Kidney (tissue), 14 donors: ENCODE measurements around the gene GALNT14. TPM values are rescaled to one million over a fixed set of nuclear protein-coding genes. Genes with fewer than 3 reads are reported as not detected.

Experiments
- DNase-seq, 5 donors: peaks; one replicate each; pipeline ENCODE4 v3.0.0-alpha.2; 2013 to 2020
- FAIRE-seq: peaks from 2 replicates; lab custom pipeline; 2012; peaks lifted over from hg19 to GRCh38; lab: Jason Lieb, UNC
- H3K27ac ChIP-seq, 2 donors: one replicate each; pipeline ENCODE4 v1.7.0; 2013; ENCODE audit warnings: low read depth in 2 of 2, low read length in 2 of 2, inconsistent platforms in 1 of 2
- H3K27me3 ChIP-seq: one replicate; pipeline ENCODE4 v1.7.1; 2013; ENCODE audit warnings: low read length, inconsistent platforms; ENCODE audit not compliant: control insufficient read depth, insufficient read depth
- H3K36me3 ChIP-seq, 3 donors: one replicate each; pipeline versions ENCODE4 v1.7.0 to v1.7.1; 2013; ENCODE audit warnings: low read length in 3 of 3, control low read depth in 1 of 3, inconsistent platforms in 1 of 3; ENCODE audit not compliant: insufficient read depth in 3 of 3, control insufficient read depth in 2 of 3
- H3K4me1 ChIP-seq, 3 donors: one replicate each; pipeline versions ENCODE4 v1.7.0 to v1.7.1; 2013; ENCODE audit warnings: low read length in 3 of 3, inconsistent platforms in 1 of 3, low read depth in 1 of 3; ENCODE audit not compliant: control insufficient read depth in 2 of 3, insufficient read depth in 2 of 3
- H3K4me3 ChIP-seq, 3 donors: one replicate each; pipeline versions ENCODE4 v1.7.0 to v1.8.1; 2013; ENCODE audit warnings: low read length in 3 of 3, control low read depth in 1 of 3, inconsistent platforms in 1 of 3
- H3K9ac ChIP-seq, 3 donors: one replicate each; pipeline versions ENCODE4 v1.7.0 to v1.7.1; 2013; ENCODE audit warnings: low read length in 3 of 3, control low read depth in 1 of 3, inconsistent platforms in 1 of 3
- H3K9me3 ChIP-seq, 3 donors: one replicate each; pipeline versions ENCODE4 v1.7.0 to v1.7.1; 2013; ENCODE audit warnings: low read length in 3 of 3, control low read depth in 1 of 3, inconsistent platforms in 1 of 3; ENCODE audit not compliant: control insufficient read depth in 2 of 3, insufficient read depth in 1 of 3
- CTCF ChIP-seq: IDR thresholded peaks from 3 replicates; pipeline ENCODE4 v1.5.1; 2012; ENCODE audit warnings: mild to moderate bottlenecking, moderate library complexity, borderline replicate concordance; ENCODE audit not compliant: insufficient read depth; ENCODE audit errors: extremely low read depth
- intact Hi-C: fragments of 100-400 bp; cut with DNase I; formaldehyde crosslinking; loops from one replicate; pipeline ENCODE4 v1.11.1; 2022
- polyA plus RNA-seq: library from polyadenylated mRNA; stranded (reverse); fragments of 350-450 nt; fragmentation: Illumina TruSeq; extraction: RNeasy Lipid Tissue Mini Kit (QIAGEN cat#74804); gene quantifications from one replicate; pipeline ENCODE4 v1.2.3, GENCODE V29; 2014; ENCODE audit warnings: low read depth, low replicate concordance; ENCODE audit not compliant: insufficient read depth
- total RNA-seq: library from RNA; stranded (reverse); fragmentation: NEBNext Ultra II Directional; extraction: Animal tissue kit (Norgen Biotek cat#: 25700); gene quantifications from one replicate; pipeline ENCODE4 v1.2.1, GENCODE V29; 2021
- donor health status: control.
- donor health status: control.
- donor health status: control.
- donor health status: control.
- donor health status: control.
- donor health status: DM: yes; HTN: yes; CAD: no.
- donor health status: Normal renal cell carcinoma (clear cell type).

Gene GALNT14
- total and polyA plus RNA-seq, 2 donors from 2014 or later = 84.6 to 90.3 TPM

- Histone ChIP-seq H3K4me1 (peaks cover 0 to 47% (median 10%) of the 10 kb centered on the region in 3 donors), H3K27me3 (no peaks in the 10 kb centered on the region), H3K9ac (no peak overlapping the region), H3K36me3 (peaks cover 0 to 5% (median 0%) of the 10 kb centered on the region in 3 donors), H3K27ac (no peak overlapping the region), H3K4me3 (no peak overlapping the region), H3K9me3 (no peaks in the 10 kb centered on the region)
- no peak for TF ChIP-seq CTCF
- DNase-seq = no peak
- intact Hi-C loops = no loop called here
- FAIRE-seq = no peak
Measured at GRCh38 chr2:31129375-31130171, 8.7 kb downstream of the GALNT14 start.

- Histone ChIP-seq H3K4me1 (peaks cover 0 to 50% (median 13%) of the 10 kb centered on the region in 3 donors), H3K9me3 (no peaks in the 10 kb centered on the region), H3K27me3 (no peaks in the 10 kb centered on the region), H3K27ac (no peak overlapping the region), H3K9ac (no peak overlapping the region), H3K4me3 (no peak overlapping the region), H3K36me3 (peaks cover 0 to 6% (median 0%) of the 10 kb centered on the region in 3 donors)
- no peak for DNase-seq
- FAIRE-seq = no peak
- intact Hi-C loops = no loop called here
- TF ChIP-seq CTCF = no peak
Measured at GRCh38 chr2:31127931-31128330, 10.3 kb downstream of the GALNT14 start.

- H3K9ac ChIP-seq = no peak overlapping the region
- no peak for TF ChIP-seq CTCF
- DNase-seq (no peak), FAIRE-seq (no peak)
- H3K36me3 ChIP-seq = peaks cover 0 to 10% (median 0%) of the 10 kb centered on the region in 3 donors
- peak overlapping the region in 1 of 2 donors; percentile 32 for H3K27ac ChIP-seq
- intact Hi-C loops = no loop called here
- no peak overlapping the region for H3K4me3 ChIP-seq
- no peaks in the 10 kb centered on the region for H3K27me3 ChIP-seq
- H3K9me3 ChIP-seq = no peaks in the 10 kb centered on the region
- H3K4me1 ChIP-seq = peaks cover 0 to 42% (median 13%) of the 10 kb centered on the region in 3 donors
Measured at GRCh38 chr2:31125918-31126695, 12.1 kb downstream of the GALNT14 start.
